M059J (cell line): ENCODE data around the gene NECTIN1. TPM values are rescaled to one million over a fixed set of nuclear protein-coding genes. Genes with fewer than 3 reads are reported as not detected.

Experiments used
- DNase-seq: peaks from one replicate; pipeline ENCODE4 v3.0.0-alpha.2; 2012; ENCODE audit warnings: low read depth
- total RNA-seq: library from RNA; depleted of rRNA; stranded (reverse); fragments of >200 nt; shearing (Covaris generic); gene quantifications from 2 replicates; pipeline ENCODE4 v1.2.3, GENCODE V29; 2014

Gene NECTIN1
- total RNA-seq, 1 experiment from 2014 or later: 2.3 TPM

DNA sequence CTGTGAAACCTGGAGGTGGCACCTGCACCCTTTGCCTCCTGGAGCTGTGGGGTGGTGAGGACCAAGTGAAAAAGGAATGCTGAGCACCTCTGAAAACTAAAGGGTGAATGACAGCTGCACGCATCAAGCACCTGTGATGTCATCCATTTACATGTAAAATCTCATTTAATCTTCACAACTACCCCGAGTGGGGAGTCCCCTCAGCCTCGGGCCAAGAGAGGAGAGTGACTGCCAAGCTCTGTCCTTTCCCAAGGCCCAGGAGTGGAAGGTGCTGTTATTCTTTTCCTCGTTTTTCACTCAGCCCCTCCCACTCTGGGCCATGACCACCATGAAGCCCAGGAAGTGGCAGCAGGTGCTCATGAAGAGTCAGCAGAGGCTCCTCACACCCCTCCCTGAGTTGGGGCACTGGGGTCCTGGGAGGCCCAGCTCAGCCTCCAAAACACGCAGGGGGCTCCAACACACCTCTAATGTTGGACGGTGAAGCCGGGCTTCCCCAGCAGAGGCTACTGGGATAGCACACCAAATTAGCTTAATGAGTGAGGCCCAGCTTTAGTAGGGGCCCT, 35.7 kb downstream of the NECTIN1 start:
- DNase-seq: no peak

DNA sequence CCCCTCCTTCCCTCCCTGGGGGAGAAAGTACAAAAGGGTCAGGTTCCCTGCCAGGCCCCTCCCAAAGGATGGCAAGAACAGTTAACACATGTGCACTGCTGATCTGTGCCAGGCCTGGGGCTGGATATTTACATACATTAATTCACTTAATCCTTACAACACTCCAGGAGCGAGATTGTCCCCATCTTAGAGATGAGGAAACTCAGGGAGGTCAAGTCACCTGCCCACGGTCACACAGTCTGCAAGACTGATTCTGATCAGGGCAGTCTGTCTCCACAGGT, 36.5 kb downstream of the NECTIN1 start:
- DNase-seq: no peak

DNA sequence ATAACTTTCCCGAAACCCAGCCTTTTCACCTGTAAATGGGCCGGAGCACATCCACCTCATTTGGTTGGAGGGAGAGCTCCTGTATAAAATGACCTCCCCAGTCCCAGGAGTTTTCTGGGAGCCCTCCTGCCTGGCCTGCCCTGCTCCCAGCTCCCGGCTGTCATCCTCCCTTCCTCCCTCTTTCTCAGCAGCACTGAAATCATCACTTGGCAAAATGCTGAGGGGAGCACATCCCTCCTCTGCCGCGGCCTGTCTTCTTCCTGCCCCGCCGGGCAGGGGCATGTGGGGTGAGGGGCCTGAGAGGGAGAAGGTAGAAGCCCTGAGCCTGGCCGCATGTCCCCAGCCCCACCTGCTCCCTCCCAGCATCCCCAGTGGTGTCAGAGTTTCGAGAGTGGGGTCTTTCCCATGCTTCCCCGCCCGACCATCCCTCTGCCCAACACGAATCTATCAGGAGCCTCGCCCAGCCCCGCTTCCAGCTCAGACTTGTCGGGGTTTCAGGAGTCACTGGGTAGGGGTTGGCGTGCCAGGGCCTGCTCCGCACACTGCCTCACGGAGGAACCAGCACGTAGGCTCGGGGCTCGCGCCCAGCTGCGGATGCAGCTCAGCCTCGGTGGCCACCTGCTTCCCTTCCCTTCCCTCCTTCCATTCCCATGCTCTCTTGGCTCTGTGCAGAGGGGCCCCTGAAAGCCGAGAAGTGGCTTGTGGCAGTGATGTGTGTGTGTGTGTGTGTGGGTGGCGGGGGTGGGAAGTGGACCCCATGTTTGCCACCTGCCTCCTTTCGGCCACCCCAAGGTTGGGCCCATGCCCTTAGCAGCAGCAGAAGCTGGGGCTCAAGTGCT, 37.1 kb downstream of the NECTIN1 start:
- no peak for DNase-seq

DNA sequence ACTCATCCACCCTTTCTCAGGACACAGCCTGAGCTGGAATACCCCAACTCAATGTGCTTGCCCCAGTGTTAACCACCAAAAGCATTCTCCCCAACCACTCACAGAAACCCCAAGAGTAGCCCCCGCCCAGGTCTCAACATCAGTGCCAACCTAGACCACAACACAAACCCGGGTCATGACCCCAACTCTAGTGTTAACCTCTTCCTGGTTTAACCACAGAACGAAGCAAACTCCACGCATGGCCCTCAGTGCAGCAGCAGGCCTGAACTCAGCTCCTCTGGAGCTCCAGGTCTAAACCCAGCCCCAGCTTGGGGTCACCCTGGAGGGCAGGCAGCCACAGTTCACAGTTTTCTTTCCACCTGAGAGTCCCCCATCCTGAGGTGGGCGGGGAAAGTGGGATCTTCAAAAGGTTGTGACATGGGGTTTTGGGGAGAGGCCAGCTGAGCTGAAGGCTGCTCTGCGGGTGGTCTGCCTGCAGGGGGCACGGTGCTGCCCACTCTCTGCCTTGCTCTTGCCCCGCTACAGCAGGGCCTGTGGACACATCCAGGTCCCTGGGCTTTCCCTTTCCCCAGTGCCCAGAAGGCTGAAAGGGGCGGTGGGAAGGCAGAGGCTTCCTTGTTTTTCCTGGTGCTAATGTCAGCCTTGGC, 37.9 kb downstream of the NECTIN1 start:
- DNase-seq: no peak

DNA sequence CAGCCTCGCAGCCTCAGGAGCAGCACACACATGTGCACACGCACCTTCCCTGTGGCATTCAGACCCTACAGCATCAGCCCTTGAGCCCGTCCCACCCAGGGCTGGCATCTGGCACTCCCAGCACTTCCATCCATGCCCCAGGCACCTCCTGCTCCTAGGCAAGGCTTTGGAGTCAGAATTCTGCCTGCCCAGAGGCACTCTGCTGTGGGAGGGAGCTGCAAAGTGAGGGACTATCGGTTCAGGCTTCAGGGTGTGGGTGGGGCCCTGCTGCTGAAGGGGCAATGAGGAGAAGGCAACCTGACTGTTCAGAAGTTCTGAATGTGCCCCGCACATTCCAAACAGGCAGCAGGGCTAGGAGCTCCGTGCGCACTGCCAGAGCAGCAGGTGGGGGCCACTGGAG, 39.7 kb downstream of the NECTIN1 start:
- no peak for DNase-seq

DNA sequence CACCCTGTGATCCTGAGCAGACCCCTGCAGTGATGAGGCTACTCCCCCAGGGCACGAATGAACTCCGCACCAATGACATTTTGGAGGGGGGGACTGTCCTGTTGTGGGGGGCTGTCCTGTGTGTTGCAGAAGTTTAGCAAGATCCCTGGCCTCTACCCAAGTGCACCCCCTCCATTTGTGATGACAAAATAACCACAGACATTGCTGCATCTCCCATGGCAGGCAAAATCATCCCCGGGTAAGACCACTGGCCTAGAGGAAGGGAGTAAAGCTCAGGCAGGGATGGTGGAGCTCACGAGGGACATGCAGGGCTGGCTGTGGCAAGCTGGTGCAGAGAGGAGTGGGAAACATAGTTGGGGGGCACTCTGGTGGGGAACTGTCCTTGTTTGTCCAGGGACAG, 40.6 kb downstream of the NECTIN1 start:
- no peak for DNase-seq

DNA sequence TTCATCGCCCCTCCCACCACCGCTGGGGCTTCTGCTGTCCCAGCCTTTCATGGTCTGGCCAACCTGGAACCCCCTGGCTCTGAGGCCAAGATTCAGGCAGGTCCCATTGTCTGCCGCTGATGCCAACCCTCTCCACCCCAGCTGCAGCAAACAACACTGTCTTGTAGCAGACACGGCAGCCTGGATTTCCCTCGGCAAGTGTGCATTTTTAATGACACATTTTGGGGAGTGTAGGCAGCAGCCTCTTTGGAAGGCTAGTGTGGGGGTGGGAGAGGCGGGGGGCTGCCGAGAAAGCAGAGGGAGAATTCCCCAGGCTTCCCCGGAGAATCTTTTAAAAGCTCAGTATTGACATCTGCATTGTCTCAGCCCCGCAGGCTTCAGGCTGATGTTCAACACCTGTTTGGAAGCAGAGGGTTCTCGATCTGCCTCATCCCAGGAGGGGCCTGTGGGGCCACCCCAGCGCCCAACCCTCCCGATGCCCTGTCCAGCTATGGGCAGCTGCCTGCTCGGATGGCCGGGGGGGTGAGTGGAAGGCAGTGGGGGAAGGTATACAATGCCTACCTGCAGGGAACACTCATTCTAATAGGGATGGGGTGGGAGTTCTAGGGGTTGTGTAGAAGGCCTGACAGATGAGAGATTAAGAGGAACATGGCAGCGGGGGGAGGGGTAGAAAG, 41.5 kb downstream of the NECTIN1 start:
- DNase-seq: no peak

DNA sequence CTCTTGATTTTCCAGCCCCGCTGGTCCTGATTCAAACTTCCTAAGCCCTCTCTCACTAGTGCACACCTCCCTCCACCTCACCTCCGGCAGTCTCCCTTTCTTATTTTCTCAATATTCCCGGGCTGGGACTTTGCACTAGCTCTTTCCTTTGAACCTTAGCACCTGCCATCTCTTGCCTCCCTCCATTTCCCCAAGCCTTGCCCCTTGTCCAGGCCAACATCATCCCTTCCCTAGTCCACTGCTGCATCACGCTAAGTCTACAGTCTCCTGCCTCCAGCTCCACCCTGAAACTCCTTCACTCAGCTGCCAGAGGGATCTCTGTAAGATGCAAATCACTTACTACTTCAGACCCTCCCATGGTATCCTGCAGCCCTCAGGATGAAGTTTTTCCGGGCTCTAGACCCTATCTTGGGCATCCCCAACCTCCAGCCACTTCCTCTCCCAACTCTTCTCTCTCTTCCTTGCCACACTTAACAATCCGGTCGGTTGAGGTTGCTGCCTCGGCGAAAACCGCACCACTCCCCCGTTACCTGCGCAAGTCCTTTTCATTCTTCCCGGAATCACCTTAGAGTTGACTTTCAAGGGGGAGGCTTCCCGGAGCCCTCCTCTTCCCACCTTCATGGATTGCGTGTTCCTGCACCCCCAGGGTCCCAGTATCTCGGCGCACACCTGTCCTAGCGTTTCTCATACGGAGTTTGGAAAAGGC, 42.7 kb downstream of the NECTIN1 start:
- DNase-seq: no peak

DNA sequence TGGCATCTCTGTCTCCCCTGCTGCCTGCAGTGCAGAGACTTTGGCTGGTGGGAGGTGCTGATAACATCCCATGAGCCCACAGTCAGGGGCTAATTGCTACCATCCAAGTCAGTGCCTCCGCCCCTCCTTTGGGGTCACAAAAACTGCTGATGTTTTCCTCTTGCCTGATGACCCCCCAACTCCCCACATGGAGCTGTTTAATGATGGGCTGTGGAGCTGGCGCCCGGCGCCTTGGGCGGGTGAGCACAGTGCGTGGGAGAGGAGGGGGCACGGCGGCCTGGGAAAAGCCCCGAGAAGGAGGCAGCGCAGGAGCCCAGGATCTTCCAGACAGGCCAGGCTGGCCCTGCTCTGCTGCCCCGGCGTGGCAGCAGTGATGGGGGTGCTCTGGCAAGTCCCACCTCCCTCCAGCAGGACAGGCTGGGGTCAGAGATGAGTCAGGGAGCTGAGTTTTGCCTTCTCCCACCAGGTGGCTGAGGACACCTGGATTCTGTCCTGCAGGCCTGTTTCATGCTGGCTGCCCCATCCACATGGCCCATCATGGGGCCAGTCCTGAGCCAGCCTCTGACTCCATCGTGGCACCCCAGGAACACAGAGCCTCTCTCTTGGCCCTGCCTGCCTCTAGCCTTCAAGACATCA, 43.8 kb downstream of the NECTIN1 start:
- no peak for DNase-seq

DNA sequence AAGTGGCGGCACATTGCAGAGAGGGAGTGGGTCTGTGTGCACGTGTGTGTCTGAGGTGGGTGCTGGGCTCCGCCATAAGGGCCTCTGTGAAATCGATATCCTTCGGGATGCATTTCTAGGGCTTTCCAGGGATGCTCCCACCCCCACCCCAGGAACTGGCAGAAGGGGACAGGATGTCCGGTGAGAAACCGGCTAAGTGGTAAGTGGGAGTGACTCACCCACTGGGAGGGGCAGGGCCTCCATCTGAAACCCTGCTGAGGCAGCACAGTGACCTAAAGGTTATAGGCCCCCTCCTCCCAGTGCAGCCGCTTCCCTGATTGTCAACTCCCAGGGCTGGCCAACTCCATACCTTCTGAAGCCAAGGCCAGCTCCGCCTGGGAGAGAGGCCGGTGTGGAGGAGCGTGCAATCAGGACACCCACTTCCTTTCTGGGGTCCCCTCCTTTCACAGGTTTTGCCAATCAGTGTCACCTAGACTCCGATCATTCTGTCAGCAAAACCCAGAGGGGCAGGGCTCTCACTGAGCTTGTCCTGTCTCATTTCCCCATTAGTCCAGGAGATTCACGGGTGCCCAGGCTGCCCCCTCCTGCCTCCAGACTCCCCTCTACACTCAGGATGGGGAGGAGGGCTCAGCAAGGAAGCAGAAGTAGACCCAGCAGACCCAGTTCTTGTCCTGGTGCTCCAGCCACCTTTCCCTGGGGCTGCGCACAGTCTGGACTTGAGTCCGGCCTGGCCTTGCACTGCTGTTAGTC, 44.5 kb downstream of the NECTIN1 start:
- DNase-seq: peak; percentile 86

DNA sequence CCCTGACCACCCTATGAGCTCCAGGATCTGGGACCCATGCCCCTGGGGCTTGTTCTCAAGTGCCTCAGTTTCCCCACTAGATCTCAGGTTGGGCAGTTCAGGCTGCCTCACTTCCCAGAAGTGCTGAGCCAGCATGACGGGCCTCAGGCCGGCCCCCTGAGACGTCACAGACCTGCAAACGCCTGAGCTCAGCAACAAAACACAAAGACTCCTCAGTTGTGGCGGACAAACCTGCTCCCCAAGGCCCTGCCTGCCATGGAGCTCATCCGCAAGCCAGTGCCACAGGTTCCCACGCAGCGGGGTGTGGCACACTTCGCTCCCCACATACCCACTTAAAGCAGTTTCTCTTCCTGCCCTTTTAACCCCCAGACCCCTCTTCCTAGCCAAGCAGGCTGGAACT, 45.2 kb downstream of the NECTIN1 start:
- DNase-seq: no peak

DNA sequence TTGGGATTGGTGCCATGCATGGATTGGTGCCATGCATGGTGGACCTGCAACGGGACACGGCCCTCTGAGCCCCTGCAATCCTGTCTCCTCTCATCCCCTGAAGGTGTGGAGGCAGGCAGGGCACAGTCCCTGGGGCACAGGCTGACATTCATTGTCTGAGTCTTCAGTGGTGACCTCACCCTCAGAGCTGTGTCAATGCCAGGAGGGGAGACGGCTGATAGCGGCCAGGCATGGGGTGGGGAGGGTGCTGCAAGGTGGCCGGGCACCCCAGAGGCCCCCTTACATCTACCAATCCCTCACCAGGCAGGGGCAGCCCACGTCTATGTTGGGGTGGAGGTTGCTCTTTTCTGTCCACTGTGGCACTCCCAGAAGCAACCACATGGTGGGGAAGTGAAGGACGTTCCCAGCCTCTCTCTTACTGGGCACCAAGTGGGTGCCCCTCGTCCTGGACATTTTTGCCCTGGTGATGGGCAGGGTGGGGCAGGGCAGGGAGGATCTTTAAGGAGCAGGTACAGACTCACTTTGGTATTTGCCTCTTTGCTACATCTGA, 47.6 kb downstream of the NECTIN1 start:
- no peak for DNase-seq

DNA sequence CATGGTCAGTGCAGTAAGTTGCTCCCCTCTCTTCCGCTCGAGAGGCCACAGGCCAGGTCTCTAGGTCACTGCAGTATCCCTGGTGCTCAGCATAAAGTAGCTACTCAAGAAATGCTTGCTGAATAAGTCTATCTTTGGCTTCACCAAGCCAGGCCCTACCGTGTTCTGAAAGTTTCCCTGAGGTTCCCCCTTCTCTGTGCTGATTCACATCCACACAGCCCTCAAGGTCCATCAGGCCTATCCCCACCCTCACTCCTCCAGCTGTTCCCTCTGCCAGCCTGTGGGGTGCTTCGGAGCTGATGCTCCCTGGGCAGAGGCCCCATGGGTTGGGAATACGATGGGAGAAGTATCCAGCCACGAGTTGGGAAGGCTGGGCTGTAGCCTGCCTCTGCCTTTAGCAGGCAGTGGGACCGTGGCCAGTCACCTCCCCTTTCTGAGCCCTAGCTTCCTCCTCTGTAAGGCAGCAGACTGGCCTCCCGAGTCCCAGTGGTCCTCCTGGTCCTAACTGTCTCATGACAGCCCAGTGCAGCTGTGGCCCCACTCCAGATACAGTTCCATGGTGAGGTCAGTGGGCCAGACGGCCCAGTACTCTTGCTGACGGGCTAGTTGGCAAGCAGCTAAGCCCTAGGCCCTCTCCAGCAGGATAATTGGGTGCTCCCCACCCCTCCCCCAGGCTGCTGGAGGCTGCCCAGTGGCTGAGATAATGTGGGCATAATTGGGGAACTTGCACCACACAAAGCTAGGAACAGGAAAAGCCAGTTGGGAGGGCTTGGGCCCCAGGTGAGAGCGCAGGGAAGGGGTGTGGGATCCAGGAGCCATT, 48.2 kb downstream of the NECTIN1 start:
- DNase-seq: no peak

DNA sequence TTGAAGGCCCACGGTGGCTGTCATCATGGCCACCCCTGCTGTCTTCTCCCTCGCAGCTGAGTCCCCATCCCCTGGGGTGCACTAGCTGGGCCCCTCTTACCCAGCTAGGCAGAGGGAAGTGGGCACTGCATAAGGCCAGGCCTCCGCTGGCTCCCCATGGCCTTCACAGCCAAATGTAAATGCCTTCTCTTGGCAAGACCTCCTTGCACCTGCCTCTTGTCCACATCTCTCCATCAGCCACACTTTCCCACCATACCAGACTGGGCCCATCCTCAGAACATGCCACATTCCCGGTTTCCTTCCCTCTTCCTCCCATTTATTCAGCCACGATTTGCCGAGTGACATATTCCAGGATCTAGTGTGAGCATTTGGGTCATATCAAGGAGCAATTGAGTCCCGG, 49.7 kb downstream of the NECTIN1 start:
- DNase-seq: no peak

DNA sequence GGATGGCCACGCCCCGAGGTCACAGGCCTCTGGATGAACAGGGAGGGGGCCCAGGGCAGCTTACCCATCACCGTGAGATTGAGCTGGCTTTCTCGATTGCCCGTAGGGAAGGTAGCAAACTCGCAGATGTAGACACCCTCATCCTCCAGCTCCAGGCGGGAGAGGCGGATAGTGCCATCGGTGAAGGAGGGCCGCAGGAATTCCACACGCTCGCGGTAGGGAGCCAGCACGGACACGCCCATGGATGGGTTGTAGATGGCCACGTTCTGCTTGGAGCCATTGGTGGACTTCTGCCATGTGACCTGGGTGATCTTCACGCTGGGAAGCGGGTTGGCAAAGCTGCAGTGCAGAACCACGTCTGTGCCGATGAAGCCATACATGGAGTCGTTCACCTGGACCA, 50.6 kb downstream of the NECTIN1 start:
- no peak for DNase-seq

DNA sequence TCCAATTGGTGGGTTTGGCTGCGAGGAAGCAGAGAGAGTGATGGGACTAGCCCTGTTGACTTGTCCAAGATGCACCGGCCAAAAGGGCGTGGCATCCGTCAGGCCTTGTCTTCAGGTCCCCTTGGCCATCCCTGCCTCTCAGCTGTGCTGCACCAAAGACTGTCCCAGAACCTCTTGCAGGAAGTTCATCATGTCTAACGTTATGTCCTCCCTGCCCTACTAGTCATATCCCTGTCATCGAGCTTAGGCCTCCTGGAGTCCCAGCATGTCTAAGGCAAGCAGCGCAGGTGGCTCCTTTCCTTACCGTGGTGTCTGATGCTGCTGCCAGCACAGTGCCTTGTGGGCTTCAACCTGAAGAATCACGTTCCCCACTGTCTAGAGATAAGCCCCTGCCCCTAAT, 51.2 kb downstream of the NECTIN1 start:
- DNase-seq: no peak

DNA sequence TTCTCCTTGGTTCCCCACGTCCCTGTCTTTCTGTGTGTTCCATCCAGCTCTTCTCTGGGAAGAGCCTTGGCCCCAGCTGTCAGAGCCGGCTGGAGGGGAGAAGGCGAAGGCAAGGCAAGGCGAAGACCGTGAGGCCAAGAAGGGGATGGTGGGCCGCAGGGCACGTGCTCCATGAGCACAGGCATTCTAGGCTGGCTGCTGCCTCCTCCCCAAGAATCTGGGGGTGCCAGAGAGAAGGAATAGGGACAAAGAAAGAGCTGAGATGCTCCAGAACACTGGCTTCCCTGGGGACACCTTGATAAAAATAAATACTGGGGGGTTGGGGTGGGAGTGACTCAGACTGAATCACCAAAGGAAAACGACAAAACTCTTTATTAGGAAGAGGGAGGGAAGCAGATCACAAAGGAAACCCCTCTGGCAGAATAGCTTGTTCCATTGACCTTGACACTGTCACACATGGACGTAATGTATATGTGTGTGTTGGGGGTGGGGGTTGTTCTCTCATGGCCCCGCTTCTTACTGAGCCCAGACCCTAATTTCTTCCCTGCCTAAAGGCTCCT, 52.5 kb downstream of the NECTIN1 start:
- peak; percentile 83 for DNase-seq

DNA sequence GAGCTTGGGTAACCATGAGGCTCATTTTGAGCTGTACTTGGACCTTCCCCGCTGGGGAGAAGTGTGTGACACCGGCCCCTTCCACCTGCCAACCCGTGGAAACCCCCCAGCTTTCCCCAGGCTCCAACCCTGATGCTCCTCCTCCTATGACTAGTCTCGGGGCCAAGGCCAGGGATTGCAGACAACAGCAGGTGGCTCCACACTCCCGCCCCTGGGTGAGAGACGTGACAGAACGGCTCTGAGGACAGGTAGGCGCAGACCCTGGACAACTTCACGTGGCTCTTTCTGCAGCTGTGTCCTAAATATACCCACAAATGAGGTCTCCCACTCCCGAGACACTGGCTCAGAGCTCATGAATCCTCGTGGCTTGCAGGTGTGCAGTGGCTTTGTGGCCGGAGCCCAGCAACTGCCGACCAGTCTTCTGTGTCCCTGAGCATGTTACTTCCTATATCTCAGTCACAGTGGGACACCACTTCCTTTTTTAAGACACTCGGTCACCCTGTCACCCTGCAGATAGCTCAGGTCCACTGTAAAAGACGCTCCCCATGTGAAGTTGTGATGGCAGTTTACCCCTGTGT, 55.2 kb downstream of the NECTIN1 start:
- no peak for DNase-seq
